Keratinocyte (primary cell): ENCODE measurements around the gene LMAN1. TPM values are rescaled to one million over a fixed set of nuclear protein-coding genes. Genes with fewer than 3 reads are reported as not detected.

Experiments used
- DNase-seq: peaks from one replicate; pipeline ENCODE4 v3.0.0-alpha.2; 2011; ENCODE audit warnings: low read depth, missing footprints, low spot score
- FAIRE-seq: peaks from 2 replicates; lab custom pipeline; 2011; peaks lifted over from hg19 to GRCh38; lab: Jason Lieb, UNC
- H2AFZ ChIP-seq: 2 replicates; pipeline ENCODE4 v1.6.0; 2012; ENCODE audit warnings: low read length, control low read depth, inconsistent platforms; ENCODE audit not compliant: control insufficient read depth
- H3K27ac ChIP-seq: 2 replicates; pipeline ENCODE4 v1.5.1; 2011; ENCODE audit warnings: low read length; ENCODE audit not compliant: control insufficient read depth, insufficient read depth
- H3K27me3 ChIP-seq: 3 replicates; pipeline ENCODE4 v1.6.0; 2011; ENCODE audit warnings: low read length; ENCODE audit not compliant: control insufficient read depth, insufficient read depth; ENCODE audit errors: extremely low read depth
- H3K36me3 ChIP-seq, 2 experiments: 2 replicates in 1 of 2; 3 replicates in 1 of 2; pipeline ENCODE4 v1.5.1; 2011; ENCODE audit warnings: low read length in 2 of 2, mild to moderate bottlenecking in 1 of 2; ENCODE audit not compliant: control insufficient read depth in 2 of 2, insufficient read depth in 2 of 2; ENCODE audit errors: extremely low read depth in 1 of 2
- H3K4me1 ChIP-seq: 3 replicates; pipeline ENCODE4 v1.5.1; 2011; ENCODE audit warnings: low read length; ENCODE audit not compliant: control insufficient read depth, insufficient read depth; ENCODE audit errors: extremely low read depth
- H3K4me2 ChIP-seq: 3 replicates; pipeline ENCODE4 v1.6.0; 2011; ENCODE audit warnings: low read depth, low read length; ENCODE audit not compliant: control insufficient read depth, insufficient read depth; ENCODE audit errors: extremely low read depth
- H3K4me3 ChIP-seq, 3 experiments: fragments of 200-600 bp in 1 of 3; sonication (generic) in 1 of 3; 2 replicates in 2 of 3; 3 replicates in 1 of 3; pipeline ENCODE4 v1.5.1; 2011 to 2016; ENCODE audit warnings: low read length in 3 of 3, mild to moderate bottlenecking in 3 of 3, control low read depth in 2 of 3, inconsistent platforms in 1 of 3, low read depth in 1 of 3, mixed read lengths in 1 of 3, mixed run types in 1 of 3, moderate library complexity in 1 of 3; ENCODE audit not compliant: control insufficient read depth in 2 of 3, insufficient read depth in 2 of 3; ENCODE audit errors: extremely low read depth in 1 of 3
- H3K79me2 ChIP-seq: 2 replicates; pipeline ENCODE4 v1.6.0; 2012; ENCODE audit warnings: low read length; ENCODE audit not compliant: control insufficient read depth, insufficient read depth
- H3K9ac ChIP-seq: 3 replicates; pipeline ENCODE4 v1.6.0; 2011; ENCODE audit warnings: low read length; ENCODE audit not compliant: control insufficient read depth, insufficient read depth; ENCODE audit errors: extremely low read depth
- H3K9me1 ChIP-seq: 3 replicates; pipeline ENCODE4 v1.6.0; 2011; ENCODE audit warnings: low read length; ENCODE audit not compliant: control insufficient read depth, insufficient read depth; ENCODE audit errors: extremely low read depth
- H3K9me3 ChIP-seq: 2 replicates; pipeline ENCODE4 v1.5.1; 2012; ENCODE audit warnings: low read depth, low read length; ENCODE audit not compliant: control insufficient read depth
- H4K20me1 ChIP-seq: 3 replicates; pipeline ENCODE4 v1.6.0; 2011; ENCODE audit warnings: low read length; ENCODE audit not compliant: control insufficient read depth, insufficient read depth; ENCODE audit errors: extremely low read depth
- EZH2 ChIP-seq: IDR thresholded peaks from one replicate; pipeline ENCODE4 v1.6.1; 2012; ENCODE audit warnings: inconsistent platforms, mild to moderate bottlenecking, low read length, moderate library complexity
- dilution Hi-C: fragments of 300-500 bp; cut with MboI; formaldehyde crosslinking; loops from one replicate; pipeline ENCODE4 v1.7.0; 2020; ENCODE audit warnings: low sequenced_read_pairs; ENCODE audit not compliant: extremely low pct_ligation_motif_present
- polyA plus RNA-seq, 5 experiments: library from polyadenylated mRNA; depleted of rRNA in 3 of 5; stranded (reverse) in 3 of 5; stranded (forward) in 1 of 5; unstranded in 1 of 5; fragments of >200 nt; gene quantifications; 1 replicate in 1 of 5; 2 replicates in 3 of 5; 3 replicates in 1 of 5; pipeline versions ENCODE4 v1.2.1 to v1.2.3, GENCODE V29; 2011 to 2012; ENCODE audit warnings: missing spikeins in 2 of 5, low read depth in 1 of 5, low replicate concordance in 1 of 5
- TF ChIP-seq, protein P1 (sequence below), 3 experiments: IDR thresholded peaks in 1 of 3; conservative IDR thresholded peaks in 1 of 3; optimal IDR thresholded peaks in 1 of 3; 2 replicates in 2 of 3; 3 replicates in 1 of 3; pipeline versions ENCODE3 to v1.5.1; 2011; ENCODE audit warnings: low read length in 3 of 3, mild to moderate bottlenecking in 3 of 3, moderate library complexity in 2 of 3, control low read depth in 1 of 3, inconsistent platforms in 1 of 3; ENCODE audit not compliant: insufficient read depth in 2 of 3; ENCODE audit errors: extremely low read depth in 1 of 3

Gene LMAN1
- polyA plus RNA-seq, 1 donor (not counting 4 experiments of a cell fraction or from before 2014, with no cell fraction given): 55.6 TPM

DNA sequence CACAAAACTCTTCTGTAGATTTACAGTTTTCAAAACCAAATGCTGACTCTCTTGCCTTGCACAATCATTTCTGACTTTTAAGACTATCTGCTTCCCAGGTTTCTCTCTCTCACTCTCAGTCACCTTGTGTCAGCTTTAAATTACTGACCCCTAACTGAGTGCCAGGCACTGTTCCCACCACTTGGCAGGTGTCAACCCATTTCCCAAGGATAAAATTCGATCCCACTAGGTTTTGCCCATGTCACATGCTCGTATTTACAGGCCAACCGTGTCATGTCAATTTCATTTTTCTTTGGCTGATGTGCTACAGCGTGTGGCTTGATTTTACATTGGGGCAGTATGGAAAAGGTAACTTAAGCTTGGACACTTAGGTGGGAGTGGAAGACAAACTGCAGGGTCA lies 26.1 kb upstream of the LMAN1 start:
- Histone ChIP-seq H3K9me1 (no peaks in the 10 kb centered on the region), H3K9me3 (no peaks in the 10 kb centered on the region), H4K20me1 (no peaks in the 10 kb centered on the region), H3K27me3 (no peaks in the 10 kb centered on the region), H2AFZ (no peak overlapping the region), H3K4me2 (no peak overlapping the region), H3K4me3 (no peak overlapping the region), H3K79me2 (no peaks in the 10 kb centered on the region), H3K4me1 (no peaks in the 10 kb centered on the region), H3K9ac (no peak overlapping the region), H3K27ac (no peak overlapping the region), H3K36me3 (no peaks in the 10 kb centered on the region)
- TF ChIP-seq EZH2: no peak
- TF ChIP-seq, protein P1, sequence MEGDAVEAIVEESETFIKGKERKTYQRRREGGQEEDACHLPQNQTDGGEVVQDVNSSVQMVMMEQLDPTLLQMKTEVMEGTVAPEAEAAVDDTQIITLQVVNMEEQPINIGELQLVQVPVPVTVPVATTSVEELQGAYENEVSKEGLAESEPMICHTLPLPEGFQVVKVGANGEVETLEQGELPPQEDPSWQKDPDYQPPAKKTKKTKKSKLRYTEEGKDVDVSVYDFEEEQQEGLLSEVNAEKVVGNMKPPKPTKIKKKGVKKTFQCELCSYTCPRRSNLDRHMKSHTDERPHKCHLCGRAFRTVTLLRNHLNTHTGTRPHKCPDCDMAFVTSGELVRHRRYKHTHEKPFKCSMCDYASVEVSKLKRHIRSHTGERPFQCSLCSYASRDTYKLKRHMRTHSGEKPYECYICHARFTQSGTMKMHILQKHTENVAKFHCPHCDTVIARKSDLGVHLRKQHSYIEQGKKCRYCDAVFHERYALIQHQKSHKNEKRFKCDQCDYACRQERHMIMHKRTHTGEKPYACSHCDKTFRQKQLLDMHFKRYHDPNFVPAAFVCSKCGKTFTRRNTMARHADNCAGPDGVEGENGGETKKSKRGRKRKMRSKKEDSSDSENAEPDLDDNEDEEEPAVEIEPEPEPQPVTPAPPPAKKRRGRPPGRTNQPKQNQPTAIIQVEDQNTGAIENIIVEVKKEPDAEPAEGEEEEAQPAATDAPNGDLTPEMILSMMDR (optimal IDR thresholded peaks at IDR 0.05 in 1 of 3, IDR thresholded peaks at IDR 0.05 in 1 of 3, conservative IDR thresholded peaks at IDR 0.05 in 1 of 3; ENCODE audit: extremely low read depth in 1 of 3, insufficient read depth in 2 of 3, low read length in 3 of 3): no peak
- no peak for DNase-seq
- FAIRE-seq: no peak
- dilution Hi-C loops: no loop called here

DNA sequence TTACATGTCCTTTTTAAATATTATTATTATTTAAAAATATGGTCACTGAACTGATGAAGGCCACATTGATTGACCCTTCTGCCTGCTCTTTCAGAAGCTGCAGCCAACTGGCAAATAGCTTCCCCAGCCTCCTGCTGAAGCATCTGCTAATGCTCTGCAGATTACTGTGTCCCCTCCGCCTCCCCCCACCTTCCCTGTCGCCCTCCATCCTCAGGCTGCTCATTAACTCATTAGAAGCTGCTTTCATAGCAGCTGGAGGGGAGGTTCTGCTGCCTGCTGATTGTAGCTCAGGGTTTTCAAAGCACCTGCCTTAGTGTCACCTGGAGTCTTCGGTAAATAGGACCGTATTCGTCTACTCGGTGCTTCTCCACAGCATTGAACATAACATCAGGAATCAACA lies 24.8 kb upstream of the LMAN1 start:
- Histone ChIP-seq H3K4me3 (no peak overlapping the region), H3K4me2 (no peak overlapping the region), H3K9me1 (no peaks in the 10 kb centered on the region), H4K20me1 (no peaks in the 10 kb centered on the region), H3K27me3 (no peaks in the 10 kb centered on the region), H3K4me1 (no peaks in the 10 kb centered on the region), H3K36me3 (no peaks in the 10 kb centered on the region), H3K9ac (no peak overlapping the region), H2AFZ (no peak overlapping the region), H3K79me2 (no peaks in the 10 kb centered on the region), H3K27ac (no peak overlapping the region), H3K9me3 (no peaks in the 10 kb centered on the region)
- FAIRE-seq: no peak
- no peak for DNase-seq
- no peak for TF ChIP-seq EZH2
- TF ChIP-seq, protein P1 (optimal IDR thresholded peaks at IDR 0.05 in 1 of 3, IDR thresholded peaks at IDR 0.05 in 1 of 3, conservative IDR thresholded peaks at IDR 0.05 in 1 of 3; ENCODE audit: extremely low read depth in 1 of 3, insufficient read depth in 2 of 3, low read length in 3 of 3): no peak
- dilution Hi-C loops: no loop called here
